ENCODE data around the gene CADPS.

Gene CADPS

GRCh38 chr3:62797132-62797531, 78.1 kb downstream of the CADPS start:
- Histone ChIP-seq H3K27ac (no peak overlapping the region), H3K4me3 (IDR thresholded peaks at IDR 0.05; ENCODE audit: insufficient read depth, low read depth, low read length) (no peak overlapping the region)
- no peak for TF ChIP-seq CTCF (conservative IDR thresholded peaks at IDR 0.05; ENCODE audit: low read depth, low read length)

GRCh38 chr3:62795978-62796657, 79.1 kb downstream of the CADPS start:
- Histone ChIP-seq H4K20me1 (ENCODE audit: insufficient read depth) (no peaks in the 10 kb centered on the region), H3K79me2 (ENCODE audit: insufficient read depth, low read depth) (no peaks in the 10 kb centered on the region), H3K9ac (no peak overlapping the region), H3K4me3 (IDR thresholded peaks at IDR 0.05; ENCODE audit: insufficient read depth, low read depth, low read length) (no peak overlapping the region), H3K36me3 (ENCODE audit: insufficient read depth) (no peaks in the 10 kb centered on the region), H3K4me2 (no peak overlapping the region), H3K4me1 (ENCODE audit: low read depth, poor library complexity, severe bottlenecking) (no peaks in the 10 kb centered on the region), H3K27ac (no peak overlapping the region), H3K27me3 (ENCODE audit: insufficient read depth, low read depth) (no peaks in the 10 kb centered on the region), H2AFZ (ENCODE audit: low read depth) (no peak overlapping the region)
- TF ChIP-seq CTCF (conservative IDR thresholded peaks at IDR 0.05; ENCODE audit: low read depth, low read length) = no peak

More at GRCh38 chr3:62797132-62797531, 78.1 kb downstream of the CADPS start:
- H3K9ac ChIP-seq = no peak overlapping the region
- H3K4me2 ChIP-seq = no peak overlapping the region
- no peaks in the 10 kb centered on the region for H3K36me3 ChIP-seq (ENCODE audit: insufficient read depth)
- H3K27me3 ChIP-seq (ENCODE audit: insufficient read depth, low read depth) = no peaks in the 10 kb centered on the region
- no peaks in the 10 kb centered on the region for H4K20me1 ChIP-seq (ENCODE audit: insufficient read depth)
- no peak overlapping the region for H2AFZ ChIP-seq (ENCODE audit: low read depth)
- H3K4me1 ChIP-seq (ENCODE audit: low read depth, poor library complexity, severe bottlenecking) = no peaks in the 10 kb centered on the region
- no peaks in the 10 kb centered on the region for H3K79me2 ChIP-seq (ENCODE audit: insufficient read depth, low read depth)

GRCh38 chr3:62793946-62794345, 81.3 kb downstream of the CADPS start:
- H3K27me3 ChIP-seq (ENCODE audit: insufficient read depth, low read depth) = no peaks in the 10 kb centered on the region
- no peak overlapping the region for H3K4me3 ChIP-seq (IDR thresholded peaks at IDR 0.05; ENCODE audit: insufficient read depth, low read depth, low read length)
- H3K36me3 ChIP-seq (ENCODE audit: insufficient read depth) = no peaks in the 10 kb centered on the region
- no peaks in the 10 kb centered on the region for H3K4me1 ChIP-seq (ENCODE audit: low read depth, poor library complexity, severe bottlenecking)
- TF ChIP-seq CTCF (conservative IDR thresholded peaks at IDR 0.05; ENCODE audit: low read depth, low read length) = no peak
- no peaks in the 10 kb centered on the region for H4K20me1 ChIP-seq (ENCODE audit: insufficient read depth)
- H2AFZ ChIP-seq (ENCODE audit: low read depth) = no peak overlapping the region
- H3K9ac ChIP-seq = no peak overlapping the region
- H3K27ac ChIP-seq = no peak overlapping the region
- no peaks in the 10 kb centered on the region for H3K79me2 ChIP-seq (ENCODE audit: insufficient read depth, low read depth)
- no peak overlapping the region for H3K4me2 ChIP-seq

GRCh38 chr3:62785384-62785783, 89.8 kb downstream of the CADPS start:
- Histone ChIP-seq H3K27me3 (ENCODE audit: insufficient read depth, low read depth) (no peaks in the 10 kb centered on the region), H3K4me2 (no peak overlapping the region), H3K36me3 (ENCODE audit: insufficient read depth) (no peaks in the 10 kb centered on the region), H3K27ac (no peak overlapping the region), H2AFZ (ENCODE audit: low read depth) (no peak overlapping the region), H3K9ac (no peak overlapping the region), H3K4me3 (IDR thresholded peaks at IDR 0.05; ENCODE audit: insufficient read depth, low read depth, low read length) (no peak overlapping the region), H3K79me2 (ENCODE audit: insufficient read depth, low read depth) (no peaks in the 10 kb centered on the region), H4K20me1 (ENCODE audit: insufficient read depth) (no peaks in the 10 kb centered on the region), H3K4me1 (ENCODE audit: low read depth, poor library complexity, severe bottlenecking) (no peaks in the 10 kb centered on the region)
- no peak for TF ChIP-seq CTCF (conservative IDR thresholded peaks at IDR 0.05; ENCODE audit: low read depth, low read length)

All from KMS-11 (cell line).